Measurements from ENCODE around the gene KIFC1. TPM values are rescaled to one million over a fixed set of nuclear protein-coding genes. Genes with fewer than 3 reads are reported as not detected.

The KIFC1 gene
- total and polyA plus RNA-seq, 9 of the 15 experiments (the other 6 are each of a cell fraction or from before 2014, with no cell fraction given): 1.3 to 95.2 (median 76.9) TPM

GRCh38 chr6:33430991-33431879 lies 39.6 kb downstream of the KIFC1 start (continued):
- TF ChIP-seq PCBP2 (IDR thresholded peaks at IDR 0.05; ENCODE audit: low read depth, low read length, poor library complexity, severe bottlenecking) (no peak), RERE (CRISPR knock-in tag; IDR thresholded peaks at IDR 0.05; ENCODE audit: borderline replicate concordance) (no peak), EHMT2 (IDR thresholded peaks at IDR 0.05) (no peak), TBL1XR1 (IDR thresholded peaks at IDR 0.05; ENCODE audit: low read length in 2 of 2) (no peak; a peak in 1 of 4 replicates), ZNF695 (CRISPR knock-in tag; IDR thresholded peaks at IDR 0.05) (no peak), ZNF551 (CRISPR knock-in tag; IDR thresholded peaks at IDR 0.05) (no peak), YY1 (IDR thresholded peaks at IDR 0.05; ENCODE audit: borderline replicate concordance in 1 of 3, control insufficient read depth in 1 of 3, extremely low read depth in 1 of 3, insufficient read depth in 3 of 3, insufficient read length in 1 of 3, insufficient replicate concordance in 2 of 3, low read depth in 1 of 3, low read length in 2 of 3) (peak in 2 of 3 experiments; percentile 22 to 34), HDAC1 (IDR thresholded peaks at IDR 0.05) (peak in 1 of 2 experiments; percentile 9; a peak in 1 of 4 replicates), BRF1 (IDR thresholded peaks at IDR 0.05; ENCODE audit: borderline replicate concordance, extremely low read depth, insufficient read length) (no peak), SOX6 (IDR thresholded peaks at IDR 0.05) (no peak), ZNF324 (CRISPR knock-in tag; IDR thresholded peaks at IDR 0.05) (no peak), CHD1 (IDR thresholded peaks at IDR 0.05; ENCODE audit: low read length) (no peak), E2F3 (CRISPR knock-in tag; IDR thresholded peaks at IDR 0.05) (no peak), U2AF1 (optimal IDR thresholded peaks at IDR 0.05; ENCODE audit: low read depth, low read length) (no peak), MNT (conservative IDR thresholded peaks at IDR 0.05) (peak in 1 of 2 experiments; percentile 40; a peak in 2 of 4 replicates)
- TF ChIP-seq, protein P1, sequence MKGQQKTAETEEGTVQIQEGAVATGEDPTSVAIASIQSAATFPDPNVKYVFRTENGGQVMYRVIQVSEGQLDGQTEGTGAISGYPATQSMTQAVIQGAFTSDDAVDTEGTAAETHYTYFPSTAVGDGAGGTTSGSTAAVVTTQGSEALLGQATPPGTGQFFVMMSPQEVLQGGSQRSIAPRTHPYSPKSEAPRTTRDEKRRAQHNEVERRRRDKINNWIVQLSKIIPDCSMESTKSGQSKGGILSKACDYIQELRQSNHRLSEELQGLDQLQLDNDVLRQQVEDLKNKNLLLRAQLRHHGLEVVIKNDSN (CRISPR knock-in tag; IDR thresholded peaks at IDR 0.05): peak; percentile 21; the same call in 1 of the 2 replicates
